CD1c-positive myeloid dendritic cell (primary cell): ENCODE measurements around the gene P2RY6.

Source experiments
- DNase-seq: peaks from one replicate; pipeline ENCODE4 v3.0.0-alpha.2; 2016; ENCODE audit errors: extremely low spot score

The P2RY6 gene

GRCh38 chr11:73333640-73334383, 61.7 kb downstream of the P2RY6 start:
- DNase-seq = no peak

- DNase-seq = no peak
These were observed 62.5 kb downstream of the P2RY6 start for GRCh38 chr11:73334384-73335203.

GRCh38 chr11:73335204-73335923, 63.2 kb downstream of the P2RY6 start:
- DNase-seq = peak; percentile 88

- no peak for DNase-seq
These were observed 65.7 kb downstream of the P2RY6 start for GRCh38 chr11:73337846-73338245.

GRCh38 chr11:73338279-73338678, 66.1 kb downstream of the P2RY6 start:
- DNase-seq = no peak

- DNase-seq = no peak
These were observed 68.0 kb downstream of the P2RY6 start for GRCh38 chr11:73340164-73340563.

GRCh38 chr11:73342633-73343032, 70.5 kb downstream of the P2RY6 start:
- DNase-seq = no peak

- no peak for DNase-seq
These were observed 71.1 kb downstream of the P2RY6 start for GRCh38 chr11:73343076-73343873.

- DNase-seq = no peak
These were observed 72.1 kb downstream of the P2RY6 start for GRCh38 chr11:73344191-73344607.

GRCh38 chr11:73345481-73346160, 73.5 kb downstream of the P2RY6 start:
- DNase-seq = no peak

GRCh38 chr11:73346186-73346935, 74.2 kb downstream of the P2RY6 start:
- no peak for DNase-seq

GRCh38 chr11:73347067-73347466, 74.9 kb downstream of the P2RY6 start:
- DNase-seq = no peak
